Mesendoderm (in vitro differentiated cells): ENCODE measurements around the gene B3GNT4. TPM values are rescaled to one million over a fixed set of nuclear protein-coding genes. Genes with fewer than 3 reads are reported as not detected.

Source experiments
- DNase-seq: peaks from one replicate; pipeline ENCODE4 v3.0.0; 2013
- H2AK5ac ChIP-seq: 2 replicates; pipeline ENCODE4 v1.6.1; 2013; ENCODE audit warnings: low read length, inconsistent platforms
- H2BK120ac ChIP-seq: 2 replicates; pipeline ENCODE4 v1.6.1; 2013; ENCODE audit warnings: low read depth, mild to moderate bottlenecking, low read length, moderate library complexity, mixed read lengths
- H2BK15ac ChIP-seq: replicated peaks from 2 replicates; pipeline ENCODE4 v1.6.1; 2013; ENCODE audit warnings: low read depth, mild to moderate bottlenecking, moderate library complexity
- H2BK5ac ChIP-seq: 2 replicates; pipeline ENCODE4 v1.6.1; 2013; ENCODE audit warnings: low read length, inconsistent platforms
- H3K18ac ChIP-seq: 2 replicates; pipeline ENCODE4 v1.6.1; 2013; ENCODE audit warnings: mild to moderate bottlenecking, low read length, mixed read lengths
- H3K23ac ChIP-seq: one replicate; pipeline ENCODE4 v1.6.1; 2013; ENCODE audit warnings: low read length
- H3K27ac ChIP-seq: 2 replicates; pipeline ENCODE4 v1.5.1; 2013; ENCODE audit warnings: low read depth, mild to moderate bottlenecking, inconsistent platforms, low read length, moderate library complexity
- H3K27me3 ChIP-seq: 2 replicates; pipeline ENCODE4 v1.6.1; 2013; ENCODE audit warnings: low read length, control low read depth, mild to moderate bottlenecking, inconsistent platforms; ENCODE audit not compliant: insufficient read depth, poor library complexity
- H3K36me3 ChIP-seq: 2 replicates; pipeline ENCODE4 v1.6.1; 2013; ENCODE audit warnings: low read length, inconsistent platforms; ENCODE audit not compliant: control insufficient read depth, insufficient read depth
- H3K4ac ChIP-seq: one replicate; pipeline ENCODE4 v1.6.1; 2013; ENCODE audit warnings: low read depth, mild to moderate bottlenecking, low read length, moderate library complexity
- H3K4me1 ChIP-seq: 2 replicates; pipeline ENCODE4 v1.6.1; 2013; ENCODE audit warnings: low read depth, low read length, inconsistent platforms; ENCODE audit not compliant: control insufficient read depth
- H3K4me2 ChIP-seq: 2 replicates; pipeline ENCODE4 v1.6.1; 2013; ENCODE audit warnings: low read length
- H3K4me3 ChIP-seq: 2 replicates; pipeline ENCODE4 v1.5.1; 2013; ENCODE audit warnings: mild to moderate bottlenecking, low read length
- H3K56ac ChIP-seq: one replicate; pipeline ENCODE4 v1.6.1; 2013; ENCODE audit warnings: low read length
- H3K79me1 ChIP-seq: 2 replicates; pipeline ENCODE4 v1.6.1; 2013; ENCODE audit warnings: low read length, inconsistent platforms
- H3K79me2 ChIP-seq: 2 replicates; pipeline ENCODE4 v1.6.1; 2013; ENCODE audit warnings: mild to moderate bottlenecking, low read length; ENCODE audit not compliant: control insufficient read depth, insufficient read depth
- H3K9ac ChIP-seq: 2 replicates; pipeline ENCODE4 v1.6.1; 2013; ENCODE audit warnings: low read length, inconsistent platforms
- H4K5ac ChIP-seq: one replicate; pipeline ENCODE4 v1.6.1; 2013; ENCODE audit warnings: low read length
- H4K8ac ChIP-seq: one replicate; pipeline ENCODE4 v1.6.1; 2013; ENCODE audit warnings: low read depth, mild to moderate bottlenecking, control low read depth, low read length, moderate library complexity
- WGBS: extraction: QIAGEN DNeasy Blood & Tissue Kit; methylation state at CpG from one replicate; pipeline ENCODE4 v1.1.7; 2013; ENCODE audit warnings: low lambda C conversion rate, missing lambda C conversion rate; ENCODE audit not compliant: insufficient coverage; ENCODE audit errors: extremely low coverage; 5-methylcytosine and 5-hydroxymethylcytosine counted together
- polyA plus RNA-seq, 2 experiments: library from polyadenylated mRNA; stranded (reverse); fragments of 200-250 nt; gene quantifications; one replicate each; pipeline ENCODE4 v1.2.3, GENCODE V29; 2013

The B3GNT4 gene
- 0.37 TPM for polyA plus RNA-seq (2013, experiment 1 of 2)
- 0.35 TPM for polyA plus RNA-seq (2013, experiment 2 of 2)

- no peak within 1 kb of the TSS for H2BK15ac ChIP-seq
- peaks cover 5% of the 10 kb centered on the region for H3K36me3 ChIP-seq
- DNase-seq = peak; percentile 74
- H3K4me3 ChIP-seq = peak within 1 kb of the TSS; percentile 12
- no peaks in the 10 kb centered on the region for H3K79me2 ChIP-seq
- no peaks in the 10 kb centered on the region for H3K79me1 ChIP-seq
- H3K4me1 ChIP-seq = no peaks in the 10 kb centered on the region
- no peak within 1 kb of the TSS for H4K8ac ChIP-seq
- no peak within 1 kb of the TSS for H3K27ac ChIP-seq
- H2AK5ac ChIP-seq = no peak within 1 kb of the TSS
- no peak within 1 kb of the TSS for H4K5ac ChIP-seq
- peak within 1 kb of the TSS; percentile 45 for H3K23ac ChIP-seq
- H3K4me2 ChIP-seq = peak within 1 kb of the TSS; percentile 77
- H3K56ac ChIP-seq = peak within 1 kb of the TSS; percentile 88
- no peak within 1 kb of the TSS for H3K4ac ChIP-seq
- WGBS = no CpG with 5 or more reads among the region's 104 CpGs
- no peak within 1 kb of the TSS for H2BK5ac ChIP-seq
- H3K9ac ChIP-seq = peak within 1 kb of the TSS; percentile 64
- peaks cover 3% of the 10 kb centered on the region for H3K27me3 ChIP-seq
- H2BK120ac ChIP-seq = no peak within 1 kb of the TSS
- peak within 1 kb of the TSS; percentile 15 for H3K18ac ChIP-seq
Observed at GRCh38 chr12:122203301-122204166, at the start of gene B3GNT4. B3GNT4 (plus strand) TSS chr12:122203709; CDS start chr12:122204619, 910 bp downstream.

GRCh38 chr12:122155705-122156104 lies 47.8 kb upstream of the B3GNT4 start:
- Histone ChIP-seq H2BK5ac (peak overlapping the region; percentile 14), H3K23ac (no peak overlapping the region), H3K27ac (peak overlapping the region; percentile 18), H3K56ac (peak overlapping the region; percentile 69), H3K79me2 (no peaks in the 10 kb centered on the region), H3K36me3 (no peaks in the 10 kb centered on the region), H3K79me1 (no peaks in the 10 kb centered on the region), H3K9ac (no peak overlapping the region), H3K4me1 (no peaks in the 10 kb centered on the region), H3K4me2 (no peak overlapping the region), H2BK15ac (no peak overlapping the region), H2AK5ac (no peak overlapping the region), H4K5ac (no peak overlapping the region), H3K4me3 (no peak overlapping the region), H3K4ac (no peak overlapping the region), H3K18ac (no peak overlapping the region), H3K27me3 (no peaks in the 10 kb centered on the region), H4K8ac (no peak overlapping the region), H2BK120ac (no peak overlapping the region)
- DNase-seq = peak; percentile 92
- WGBS = no CpG with 5 or more reads among the region's 10 CpGs

- no peak overlapping the region for H4K5ac ChIP-seq
- no peaks in the 10 kb centered on the region for H3K79me2 ChIP-seq
- H3K27ac ChIP-seq = no peak overlapping the region
- no peak overlapping the region for H3K23ac ChIP-seq
- no peak overlapping the region for H3K4me2 ChIP-seq
- H3K4me1 ChIP-seq = no peaks in the 10 kb centered on the region
- H2BK120ac ChIP-seq = no peak overlapping the region
- H3K9ac ChIP-seq = no peak overlapping the region
- H3K4me3 ChIP-seq = no peak overlapping the region
- H3K27me3 ChIP-seq = no peaks in the 10 kb centered on the region
- H3K56ac ChIP-seq = no peak overlapping the region
- no peak overlapping the region for H2BK5ac ChIP-seq
- H4K8ac ChIP-seq = no peak overlapping the region
- no peaks in the 10 kb centered on the region for H3K79me1 ChIP-seq
- DNase-seq = no peak
- H3K36me3 ChIP-seq = no peaks in the 10 kb centered on the region
- WGBS = no CpG with 5 or more reads among the region's 7 CpGs
- no peak overlapping the region for H3K18ac ChIP-seq
- no peak overlapping the region for H2BK15ac ChIP-seq
- no peak overlapping the region for H3K4ac ChIP-seq
- H2AK5ac ChIP-seq = no peak overlapping the region
Observed at GRCh38 chr12:122158700-122159285, 44.7 kb upstream of the B3GNT4 start.

- no peak overlapping the region for H3K4me2 ChIP-seq
- H3K4me1 ChIP-seq = no peaks in the 10 kb centered on the region
- H4K5ac ChIP-seq = no peak overlapping the region
- H3K23ac ChIP-seq = no peak overlapping the region
- no peak overlapping the region for H3K27ac ChIP-seq
- no peak overlapping the region for H4K8ac ChIP-seq
- H3K4me3 ChIP-seq = no peak overlapping the region
- H3K79me2 ChIP-seq = no peaks in the 10 kb centered on the region
- H3K9ac ChIP-seq = no peak overlapping the region
- no peak overlapping the region for H3K18ac ChIP-seq
- H3K79me1 ChIP-seq = no peaks in the 10 kb centered on the region
- no peaks in the 10 kb centered on the region for H3K27me3 ChIP-seq
- no peak overlapping the region for H2BK15ac ChIP-seq
- no peaks in the 10 kb centered on the region for H3K36me3 ChIP-seq
- H3K4ac ChIP-seq = no peak overlapping the region
- H2BK120ac ChIP-seq = no peak overlapping the region
- DNase-seq = peak; percentile 66
- H2BK5ac ChIP-seq = no peak overlapping the region
- no peak overlapping the region for H3K56ac ChIP-seq
- no peak overlapping the region for H2AK5ac ChIP-seq
- no CpG with 5 or more reads among the region's 4 CpGs for WGBS
Observed at GRCh38 chr12:122159882-122160281, 43.6 kb upstream of the B3GNT4 start.

GRCh38 chr12:122160761-122161160 lies 42.7 kb upstream of the B3GNT4 start:
- no CpG with 5 or more reads among the region's 11 CpGs for WGBS
- no peak overlapping the region for H2BK120ac ChIP-seq
- no peak overlapping the region for H4K8ac ChIP-seq
- no peak overlapping the region for H3K27ac ChIP-seq
- H3K79me2 ChIP-seq = no peaks in the 10 kb centered on the region
- H3K56ac ChIP-seq = no peak overlapping the region
- no peaks in the 10 kb centered on the region for H3K36me3 ChIP-seq
- H3K18ac ChIP-seq = no peak overlapping the region
- no peak overlapping the region for H3K4me3 ChIP-seq
- H3K79me1 ChIP-seq = no peaks in the 10 kb centered on the region
- H3K4ac ChIP-seq = no peak overlapping the region
- no peaks in the 10 kb centered on the region for H3K4me1 ChIP-seq
- H2AK5ac ChIP-seq = no peak overlapping the region
- no peak overlapping the region for H3K23ac ChIP-seq
- H2BK5ac ChIP-seq = no peak overlapping the region
- H2BK15ac ChIP-seq = no peak overlapping the region
- no peak overlapping the region for H3K4me2 ChIP-seq
- no peak overlapping the region for H3K9ac ChIP-seq
- H4K5ac ChIP-seq = no peak overlapping the region
- no peak for DNase-seq
- no peaks in the 10 kb centered on the region for H3K27me3 ChIP-seq
